B cell (primary cell): ENCODE measurements around the gene CHCHD4. TPM values are rescaled to one million over a fixed set of nuclear protein-coding genes. Genes with fewer than 3 reads are reported as not detected.

Experiments used
- ATAC-seq: fragments of 200-7000 bp; cut with Tn5 transposase; one replicate; pipeline ENCODE4 v1.10.0; 2021; ENCODE audit warnings: low read depth, mild to moderate bottlenecking, moderate number of reproducible peaks, moderate library complexity
- CTCF ChIA-PET: fragments of 350-600 bp; sonication (Branson Sonifier 250); formaldehyde crosslinking; loops from one replicate; lab custom pipeline; 2021; ENCODE audit warnings: antibody characterized with exemption, inconsistent platforms; lab: Charles Lee
- POLR2A ChIA-PET: fragments of 350-600 bp; sonication (Branson Sonifier 250); formaldehyde crosslinking; loops from one replicate; lab custom pipeline; 2021; ENCODE audit warnings: antibody characterized with exemption; lab: Charles Lee
- DNase-seq: peaks from one replicate; pipeline ENCODE4 v3.0.0; 2013
- H2AFZ ChIP-seq: 2 replicates; pipeline ENCODE4 v1.6.1; 2012; ENCODE audit warnings: mild to moderate bottlenecking, low read depth, low read length; ENCODE audit not compliant: insufficient read depth, poor library complexity, severe bottlenecking
- H3K27ac ChIP-seq, 2 donors: 1 replicate in 1 of 2; 2 replicates in 1 of 2; pipeline ENCODE4 v1.5.1; 2012 to 2013; ENCODE audit warnings: low read length in 2 of 2, mild to moderate bottlenecking in 2 of 2, moderate library complexity in 1 of 2
- H3K27me3 ChIP-seq, 4 experiments: fragments of 200-600 bp in 1 of 4; sonication (generic) in 1 of 4; replicated peaks in 1 of 4; 1 replicate in 2 of 4; 2 replicates in 2 of 4; pipeline versions ENCODE4 v1.6.1 to v1.7.0; 2013 to 2016; ENCODE audit warnings: low read length in 3 of 4, mild to moderate bottlenecking in 2 of 4, mixed read lengths in 1 of 4, moderate library complexity in 1 of 4; ENCODE audit not compliant: insufficient read depth in 4 of 4, control insufficient read depth in 3 of 4; ENCODE audit errors: control extremely low read depth in 1 of 4
- H3K36me3 ChIP-seq, 2 experiments: replicated peaks in 1 of 2; 1 replicate in 1 of 2; 2 replicates in 1 of 2; pipeline versions ENCODE4 v1.6.1 to v1.7.1; 2013; ENCODE audit warnings: low read length in 1 of 2; ENCODE audit not compliant: insufficient read depth in 2 of 2, control insufficient read depth in 1 of 2; ENCODE audit errors: control extremely low read depth in 1 of 2, extremely low read depth in 1 of 2
- H3K4me1 ChIP-seq, 2 donors: fragments of 200-600 bp in 1 of 2; sonication (generic) in 1 of 2; 1 replicate in 1 of 2; 2 replicates in 1 of 2; pipeline versions ENCODE4 v1.5.1 to v1.6.1; 2013 to 2017; ENCODE audit warnings: low read length in 2 of 2; ENCODE audit not compliant: control insufficient read depth in 2 of 2, insufficient read depth in 2 of 2
- H3K4me2 ChIP-seq: replicated peaks from 2 replicates; pipeline ENCODE3; 2012; ENCODE audit warnings: mild to moderate bottlenecking, low read depth, low read length; ENCODE audit not compliant: poor library complexity, severe bottlenecking
- H3K4me3 ChIP-seq, 5 experiments: fragments of 200-600 bp in 1 of 5; sonication (generic) in 1 of 5; 1 replicate in 3 of 5; 2 replicates in 2 of 5; pipeline versions ENCODE4 v1.5.1 to v1.7.0; 2011 to 2016; ENCODE audit warnings: low read length in 4 of 5, mild to moderate bottlenecking in 4 of 5, low read depth in 2 of 5, control low read depth in 1 of 5, moderate library complexity in 1 of 5; ENCODE audit not compliant: insufficient read depth in 1 of 5; ENCODE audit errors: control extremely low read depth in 1 of 5, extremely low read depth in 1 of 5
- H3K79me2 ChIP-seq: fragments of 200-600 bp; sonication (generic); one replicate; pipeline ENCODE4 v1.6.0; 2016; ENCODE audit warnings: low read length; ENCODE audit not compliant: control insufficient read depth, insufficient read depth
- H3K9ac ChIP-seq: fragments of 200-600 bp; sonication (generic); 2 replicates; pipeline ENCODE4 v1.6.1; 2017; ENCODE audit warnings: mild to moderate bottlenecking, low read length, moderate library complexity
- H3K9me3 ChIP-seq, 3 donors: one replicate each; pipeline versions ENCODE4 v1.6.1 to v1.7.1; 2013; ENCODE audit warnings: low read length in 2 of 3; ENCODE audit not compliant: control insufficient read depth in 2 of 3, insufficient read depth in 1 of 3; ENCODE audit errors: control extremely low read depth in 1 of 3
- H4K20me1 ChIP-seq: 2 replicates; pipeline ENCODE4 v1.6.0; 2012; ENCODE audit warnings: mild to moderate bottlenecking, low read length; ENCODE audit not compliant: insufficient read depth, control insufficient read depth, poor library complexity, severe bottlenecking
- H3K27ac Mint-ChIP-seq: one replicate; pipeline ENCODE4 v1.8.0; 2021; ENCODE audit warnings: mixed read lengths
- H3K27me3 Mint-ChIP-seq: one replicate; pipeline ENCODE4 v1.8.0; 2021; ENCODE audit warnings: mixed read lengths
- H3K4me1 Mint-ChIP-seq: one replicate; pipeline ENCODE4 v1.8.0; 2021; ENCODE audit warnings: mixed read lengths
- H3K4me3 Mint-ChIP-seq: one replicate; pipeline ENCODE4 v1.8.0; 2021; ENCODE audit warnings: mixed read lengths
- H3K9me3 Mint-ChIP-seq: one replicate; pipeline ENCODE4 v1.8.0; 2022; ENCODE audit warnings: mixed read lengths; ENCODE audit not compliant: insufficient read depth
- EZH2 ChIP-seq: IDR thresholded peaks from 2 replicates; pipeline ENCODE4 v1.6.1; 2012; ENCODE audit warnings: borderline replicate concordance, low read depth, mild to moderate bottlenecking, moderate library complexity, low read length; ENCODE audit not compliant: insufficient read depth, poor library complexity, severe bottlenecking
- WGBS: methylation state at CpG from one replicate; pipeline ENCODE4 v1.1.5; 2013; ENCODE audit warnings: missing lambda C conversion rate; ENCODE audit not compliant: insufficient coverage; 5-methylcytosine and 5-hydroxymethylcytosine counted together
- intact Hi-C: fragments of 100-400 bp; cut with micrococcal nuclease; formaldehyde crosslinking; loops from one replicate; pipeline ENCODE4 v1.10.0; 2022
- polyA plus RNA-seq: library from polyadenylated mRNA; depleted of rRNA; stranded (reverse); fragments of >200 nt; gene quantifications from 2 replicates; pipeline ENCODE4 v1.2.3, GENCODE V29; 2012
- total RNA-seq, 2 donors: library from RNA; stranded (reverse); fragments of 120-200 nt in 1 of 2; gene quantifications; 1 replicate in 1 of 2; 2 replicates in 1 of 2; pipeline versions ENCODE4 v1.2.3 to v1.2.4, GENCODE V29; 2013 to 2022
- TF ChIP-seq, protein P1 (sequence below): fragments of 200-600 bp; IDR thresholded peaks from one replicate; pipeline ENCODE4 v1.8.0; 2022; ENCODE audit warnings: antibody characterized with exemption, mild to moderate bottlenecking

Gene CHCHD4
- total and polyA plus RNA-seq, 2 donors (not counting 1 experiment from before 2014, with no cell fraction given), result 3.7 to 8.0 TPM

DNA sequence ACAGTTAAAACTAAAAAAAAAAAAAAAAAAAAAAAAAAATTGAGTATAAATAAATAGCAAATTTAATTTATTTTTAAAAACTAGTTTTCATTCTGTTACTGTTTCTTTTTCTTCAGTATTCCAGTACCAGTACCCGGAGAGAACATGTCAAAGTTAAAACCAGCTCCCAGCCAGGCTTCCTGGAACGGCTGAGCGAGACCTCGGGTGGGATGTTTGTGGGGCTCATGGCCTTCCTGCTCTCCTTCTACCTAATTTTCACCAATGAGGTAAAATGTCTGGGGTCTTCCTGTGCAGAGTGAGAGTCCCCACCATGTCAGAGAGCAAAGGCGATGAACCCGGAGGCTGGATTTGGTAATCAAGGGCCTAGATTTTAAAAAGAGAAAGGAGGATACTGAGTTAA is 4.6 kb upstream of the CHCHD4 start:
- Histone ChIP-seq H3K4me2 (no peak overlapping the region), H3K79me2 (peaks cover 46% of the 10 kb centered on the region), H3K27ac (no peak overlapping the region), H3K27me3 (no peaks in the 10 kb centered on the region), H2AFZ (no peak overlapping the region), H3K4me1 (peaks cover 15 to 21% of the 10 kb centered on the region in 2 donors), H3K36me3 (peaks cover 0 to 51% of the 10 kb centered on the region in 2 experiments), H3K4me3 (no peak overlapping the region), H4K20me1 (peaks cover 31% of the 10 kb centered on the region), H3K9ac (no peak overlapping the region), H3K9me3 (no peaks in the 10 kb centered on the region)
- 100% methylated on average over 2 of the region's 6 CpGs for WGBS
- ChIA-PET CTCF (no interaction called here), POLR2A (no interaction called here)
- Mint-ChIP-seq H3K4me3 (no peak overlapping the region), H3K27me3 (no peaks in the 10 kb centered on the region), H3K4me1 (peaks cover 24% of the 10 kb centered on the region), H3K27ac (no peak overlapping the region), H3K9me3 (no peaks in the 10 kb centered on the region)
- DNase-seq (no peak), ATAC-seq (no peak)
- no peak for TF ChIP-seq EZH2
- TF ChIP-seq, protein P1, sequence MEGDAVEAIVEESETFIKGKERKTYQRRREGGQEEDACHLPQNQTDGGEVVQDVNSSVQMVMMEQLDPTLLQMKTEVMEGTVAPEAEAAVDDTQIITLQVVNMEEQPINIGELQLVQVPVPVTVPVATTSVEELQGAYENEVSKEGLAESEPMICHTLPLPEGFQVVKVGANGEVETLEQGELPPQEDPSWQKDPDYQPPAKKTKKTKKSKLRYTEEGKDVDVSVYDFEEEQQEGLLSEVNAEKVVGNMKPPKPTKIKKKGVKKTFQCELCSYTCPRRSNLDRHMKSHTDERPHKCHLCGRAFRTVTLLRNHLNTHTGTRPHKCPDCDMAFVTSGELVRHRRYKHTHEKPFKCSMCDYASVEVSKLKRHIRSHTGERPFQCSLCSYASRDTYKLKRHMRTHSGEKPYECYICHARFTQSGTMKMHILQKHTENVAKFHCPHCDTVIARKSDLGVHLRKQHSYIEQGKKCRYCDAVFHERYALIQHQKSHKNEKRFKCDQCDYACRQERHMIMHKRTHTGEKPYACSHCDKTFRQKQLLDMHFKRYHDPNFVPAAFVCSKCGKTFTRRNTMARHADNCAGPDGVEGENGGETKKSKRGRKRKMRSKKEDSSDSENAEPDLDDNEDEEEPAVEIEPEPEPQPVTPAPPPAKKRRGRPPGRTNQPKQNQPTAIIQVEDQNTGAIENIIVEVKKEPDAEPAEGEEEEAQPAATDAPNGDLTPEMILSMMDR, result no peak
- intact Hi-C loops, result loop anchor here (10.0 kb wide), 1 partner anchor 1476 kb away; the partner anchor contains the start of genes BTD and HACL1

GRCh38 chr3:14128724-14129123 is 4.1 kb upstream of the CHCHD4 start:
- intact Hi-C loops, result loop anchor here (10.0 kb wide), 1 partner anchor 1476 kb away; the partner anchor contains the start of genes BTD and HACL1
- WGBS, result no CpG with 5 or more reads among the region's 5 CpGs
- no peak for ATAC-seq
- Histone ChIP-seq H3K27me3 (no peaks in the 10 kb centered on the region), H2AFZ (no peak overlapping the region), H3K27ac (no peak overlapping the region), H3K4me3 (no peak overlapping the region), H4K20me1 (peaks cover 31% of the 10 kb centered on the region), H3K4me1 (peaks cover 18 to 25% of the 10 kb centered on the region in 2 donors), H3K9me3 (no peaks in the 10 kb centered on the region), H3K9ac (no peak overlapping the region), H3K79me2 (peaks cover 50% of the 10 kb centered on the region), H3K36me3 (peaks cover 0 to 45% of the 10 kb centered on the region in 2 experiments), H3K4me2 (no peak overlapping the region)
- Mint-ChIP-seq H3K4me1 (peaks cover 29% of the 10 kb centered on the region), H3K27ac (no peak overlapping the region), H3K4me3 (no peak overlapping the region), H3K27me3 (no peaks in the 10 kb centered on the region), H3K9me3 (no peaks in the 10 kb centered on the region)
- ChIA-PET POLR2A (no interaction called here), CTCF (no interaction called here)
- TF ChIP-seq EZH2, result no peak
- TF ChIP-seq, protein P1, result no peak
- DNase-seq, result no peak
